Endothelial cell of hepatic sinusoid (primary cell): ENCODE data around the gene ASPHD2.

ENCODE experiments used
- in situ Hi-C: cut with HindIII; loops from 2 replicates; pipeline ENCODE4 v1.10.0; 2017; ENCODE audit warnings: low sequenced_read_pairs

Gene ASPHD2

GRCh38 chr22:26466196-26466595, 37.1 kb downstream of the ASPHD2 start:
- in situ Hi-C loops = loop anchor here (10.0 kb wide), 1 partner anchor 71 kb away; no protein-coding TSS in a partner anchor

GRCh38 chr22:26470807-26471206, 41.7 kb downstream of the ASPHD2 start:
- in situ Hi-C loops = no loop called here

- in situ Hi-C loops = no loop called here
These were observed 42.5 kb downstream of the ASPHD2 start for GRCh38 chr22:26471522-26471921.

DNA sequence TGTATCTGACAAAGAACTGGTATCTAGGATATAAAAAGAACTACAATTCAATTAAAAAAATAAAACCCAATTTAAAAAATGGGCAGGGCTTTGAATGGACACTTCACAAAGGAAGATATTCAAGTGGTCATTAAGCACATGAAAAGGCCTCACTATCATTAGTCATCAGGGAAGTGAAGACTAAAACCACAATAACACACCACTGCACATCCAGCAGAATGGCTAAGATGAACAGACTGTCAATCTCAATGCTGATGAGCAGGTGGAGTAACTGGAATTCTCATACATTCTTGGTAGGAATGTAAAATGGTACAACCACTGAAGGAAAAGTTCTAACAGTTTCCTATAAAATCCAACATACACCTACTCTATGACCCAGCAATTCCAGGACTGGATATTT, 45.6 kb downstream of the ASPHD2 start:
- in situ Hi-C loops = no loop called here

DNA sequence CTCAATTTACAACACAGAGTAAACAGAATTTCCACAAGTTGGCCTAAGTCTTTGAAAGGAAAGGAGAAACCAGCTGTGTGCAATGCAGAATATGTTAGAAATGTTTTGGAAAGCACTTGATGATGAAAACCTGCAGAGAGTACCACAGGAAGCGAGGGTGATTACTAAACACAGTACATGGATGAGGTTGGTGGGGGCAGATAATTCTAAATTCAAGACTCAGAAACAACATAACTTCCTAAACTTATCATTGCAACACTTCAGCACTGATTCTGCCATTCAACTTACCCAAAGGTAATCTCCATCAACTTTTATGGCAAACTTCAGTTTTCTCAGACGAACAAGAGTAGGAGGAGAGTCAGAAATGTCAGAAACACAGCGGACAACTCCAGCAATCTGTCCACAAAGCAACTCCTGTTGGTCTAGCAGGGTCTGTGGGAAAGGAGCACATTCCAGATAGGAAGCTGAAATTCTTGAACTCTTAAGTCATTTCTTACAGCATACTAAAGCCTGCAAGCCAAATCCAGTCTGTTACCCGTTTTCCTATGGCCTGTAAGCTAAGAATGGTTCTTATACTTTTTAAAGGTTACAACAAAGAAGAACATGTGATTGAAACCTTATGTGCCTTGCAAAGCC, 47.8 kb downstream of the ASPHD2 start:
- in situ Hi-C loops = no loop called here

- in situ Hi-C loops = no loop called here
These were observed 48.3 kb downstream of the ASPHD2 start for GRCh38 chr22:26477341-26477731.

GRCh38 chr22:26479043-26479791, 50.2 kb downstream of the ASPHD2 start:
- in situ Hi-C loops = no loop called here

DNA sequence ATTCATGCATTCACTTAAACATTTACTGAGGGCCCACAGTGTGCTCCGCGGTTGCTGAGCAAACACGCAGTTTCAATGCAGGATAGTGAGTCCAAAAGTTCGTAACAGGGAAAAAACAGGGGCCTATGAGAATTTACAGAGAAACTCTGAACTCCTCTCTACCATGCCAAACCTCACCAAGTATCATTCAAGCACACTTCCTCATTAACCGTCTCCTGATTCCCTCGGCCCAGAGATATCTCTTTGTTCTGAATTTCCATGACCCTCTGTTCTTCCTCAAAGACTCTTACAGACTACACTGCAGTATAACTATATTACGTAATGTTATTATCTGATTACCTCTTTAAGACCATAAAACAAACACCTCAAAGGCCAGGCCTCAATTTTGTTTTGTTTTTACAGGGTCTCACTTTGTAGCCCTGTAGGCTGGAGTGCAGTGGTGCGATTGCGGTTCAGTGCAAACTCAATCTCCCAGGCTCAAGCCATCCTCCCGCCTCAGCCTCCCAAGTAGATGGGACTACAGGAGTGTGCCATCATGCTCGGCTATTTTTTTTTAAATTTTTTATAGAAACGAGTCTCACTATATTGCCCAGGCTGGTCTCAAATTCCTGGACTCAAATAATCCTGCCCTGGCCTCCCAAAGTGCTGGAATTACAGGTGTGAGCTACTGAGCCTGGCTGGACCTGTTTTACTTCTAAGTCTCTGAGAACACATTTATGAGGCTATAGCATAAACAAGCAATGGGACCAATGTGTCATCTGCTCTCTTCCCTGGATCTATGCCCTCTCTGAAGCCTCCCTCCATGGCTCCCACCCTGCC, 50.9 kb downstream of the ASPHD2 start:
- in situ Hi-C loops = no loop called here

DNA sequence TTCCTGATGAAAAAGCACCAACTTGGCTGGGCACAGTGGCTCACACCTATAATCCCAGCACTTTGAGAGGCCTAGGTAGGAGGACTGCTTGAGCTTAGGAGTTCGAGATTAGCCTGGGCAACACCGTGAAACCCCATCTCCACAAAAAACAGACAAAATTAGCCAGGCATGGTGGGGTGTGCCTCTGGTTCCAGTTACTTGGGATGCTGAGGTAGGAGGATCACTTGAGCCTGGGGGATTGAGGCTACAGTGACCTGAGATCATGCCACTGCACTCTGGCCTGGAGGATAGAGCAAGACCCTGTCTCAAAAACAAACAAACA, 51.5 kb downstream of the ASPHD2 start:
- in situ Hi-C loops = no loop called here

DNA sequence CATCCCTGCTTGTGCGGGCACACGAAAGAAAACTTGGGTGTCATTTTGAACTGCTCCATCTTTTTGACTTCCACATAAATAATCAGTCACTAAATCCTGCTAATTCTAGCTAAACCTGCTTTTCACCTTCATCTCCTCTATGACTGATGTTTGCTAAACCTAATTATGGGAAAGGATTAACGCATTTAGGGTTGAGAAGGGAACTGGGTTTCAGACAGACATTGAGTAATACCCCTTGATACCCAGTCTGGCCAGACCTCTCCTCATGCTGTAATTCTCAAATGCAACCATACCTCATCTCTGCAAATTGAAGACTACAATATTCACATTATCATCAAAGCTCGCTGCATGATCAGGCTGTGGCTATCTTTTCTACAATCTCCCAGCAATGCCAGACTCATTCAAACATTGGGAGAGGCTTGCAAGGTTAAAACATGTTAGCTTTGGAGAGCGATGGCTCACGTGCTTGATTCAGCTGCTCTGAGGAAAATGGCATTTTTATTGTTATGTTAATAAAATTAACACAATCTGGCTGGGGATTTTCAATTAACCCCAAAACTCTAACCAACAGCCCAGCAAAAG, 52.1 kb downstream of the ASPHD2 start:
- in situ Hi-C loops = no loop called here

- in situ Hi-C loops = no loop called here
These were observed 52.6 kb downstream of the ASPHD2 start for GRCh38 chr22:26481694-26482093.

- in situ Hi-C loops = no loop called here
These were observed 53.1 kb downstream of the ASPHD2 start for GRCh38 chr22:26482161-26482560.

GRCh38 chr22:26483043-26483438, 54.0 kb downstream of the ASPHD2 start:
- in situ Hi-C loops = no loop called here

- in situ Hi-C loops = no loop called here
These were observed 54.6 kb downstream of the ASPHD2 start, which contains the start of the genes HPS4 and SRRD for GRCh38 chr22:26483439-26484359. Gene HPS4, minus strand, starts transcription at chr22:26483783. Its CDS starts 2,021 bp downstream, at chr22:26481762. Gene SRRD, plus strand, starts transcription at chr22:26483877. Its CDS starts 14 bp downstream, at chr22:26483891.

DNA sequence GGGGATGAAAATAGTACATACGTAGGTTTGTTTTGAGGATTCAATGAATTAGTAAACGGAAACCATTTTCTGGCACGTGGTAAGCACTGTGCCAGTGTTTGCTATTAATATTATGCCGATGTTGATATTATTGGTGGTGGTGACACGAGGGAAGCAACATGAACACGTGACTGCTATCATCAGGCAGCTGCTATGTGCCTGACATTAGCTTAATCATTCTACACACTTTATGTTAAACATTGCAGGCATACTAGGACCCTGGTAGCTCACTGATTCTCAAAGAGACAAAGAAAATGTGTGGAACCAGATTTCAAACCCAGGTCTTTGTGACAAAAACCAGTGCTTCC, 55.3 kb downstream of the ASPHD2 start:
- in situ Hi-C loops = no loop called here

GRCh38 chr22:26485013-26485412, 56.0 kb downstream of the ASPHD2 start:
- in situ Hi-C loops = no loop called here

- in situ Hi-C loops = no loop called here
These were observed 56.8 kb downstream of the ASPHD2 start for GRCh38 chr22:26485806-26486390.

- in situ Hi-C loops = no loop called here
These were observed 57.3 kb downstream of the ASPHD2 start for GRCh38 chr22:26486394-26486793.

DNA sequence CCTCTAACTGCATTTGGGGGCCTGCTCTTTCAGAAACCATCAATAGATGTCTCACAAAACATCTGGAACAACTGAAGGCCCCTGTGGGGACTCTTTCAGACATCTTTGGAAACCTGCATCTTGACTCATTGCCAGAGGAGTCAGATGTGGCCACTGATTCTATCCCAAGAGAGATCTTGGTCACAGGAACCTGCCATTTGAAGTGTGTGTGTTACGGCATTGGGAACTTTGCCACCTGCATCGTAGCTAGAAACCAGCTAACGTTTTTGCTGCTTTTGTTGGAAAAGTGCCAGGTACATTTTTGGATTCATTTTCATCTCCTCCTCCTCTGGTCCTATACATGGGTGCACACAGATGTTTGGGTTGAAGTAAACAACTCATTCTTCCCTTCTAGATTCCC, 58.9 kb downstream of the ASPHD2 start:
- in situ Hi-C loops = no loop called here

DNA sequence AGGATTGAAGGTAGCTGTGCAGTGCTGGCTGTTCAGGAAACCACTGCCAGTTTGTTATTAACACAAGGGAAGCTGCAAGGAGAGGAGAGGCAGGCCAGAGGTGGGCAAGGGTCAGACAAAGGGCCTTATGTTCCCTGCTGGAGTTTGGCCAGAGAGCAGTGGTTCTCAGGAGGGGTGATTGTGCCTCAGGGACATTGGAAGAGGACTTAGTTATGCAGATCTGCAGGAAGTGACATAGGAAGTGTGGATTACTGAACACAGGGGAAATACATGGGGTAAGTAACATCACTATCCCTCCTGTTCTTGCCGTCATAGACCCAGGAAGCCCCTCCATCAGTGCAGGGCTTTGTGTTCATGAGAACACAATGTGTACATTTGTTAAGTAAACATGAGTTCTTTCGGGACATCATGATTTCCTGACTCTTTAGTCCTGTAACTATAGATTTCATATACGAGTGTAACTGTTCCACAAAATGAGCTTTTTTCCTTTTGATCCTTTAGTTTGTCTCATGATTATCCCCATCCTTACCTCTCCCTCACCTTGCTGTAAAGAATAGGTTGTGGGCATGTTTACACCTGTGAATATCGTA, 60.5 kb downstream of the ASPHD2 start:
- in situ Hi-C loops = no loop called here
